Liver (tissue), 3 donors: ENCODE data around the gene DSCAML1.

Source experiments
- ATF3 ChIP-seq: IDR thresholded peaks from 2 replicates; pipeline ENCODE4 v1.6.1; 2016; ENCODE audit warnings: antibody characterized with exemption
- EGR1 ChIP-seq, 2 donors: IDR thresholded peaks; 2 replicates each; pipeline ENCODE4 v1.6.1; 2016 to 2018; ENCODE audit warnings: antibody characterized with exemption in 2 of 2, low read depth in 2 of 2
- FOXA2 ChIP-seq: IDR thresholded peaks from 2 replicates; pipeline ENCODE4 v1.6.1; 2016; ENCODE audit warnings: antibody characterized with exemption
- GABPA ChIP-seq, 2 donors: IDR thresholded peaks in 1 of 2; conservative IDR thresholded peaks in 1 of 2; 2 replicates each; pipeline ENCODE4 v1.6.1; 2016; ENCODE audit warnings: antibody characterized with exemption in 2 of 2, mild to moderate bottlenecking in 1 of 2, moderate library complexity in 1 of 2
- HNF4G ChIP-seq: IDR thresholded peaks from 2 replicates; pipeline ENCODE4 v1.6.1; 2016; ENCODE audit warnings: antibody characterized with exemption
- JUND ChIP-seq, 2 donors: IDR thresholded peaks; 2 replicates each; pipeline ENCODE4 v1.6.1; 2016; ENCODE audit warnings: antibody characterized with exemption in 2 of 2
- RAD21 ChIP-seq, 2 donors: IDR thresholded peaks; 2 replicates each; pipeline ENCODE4 v1.6.1; 2016; ENCODE audit warnings: antibody characterized with exemption in 2 of 2, mild to moderate bottlenecking in 2 of 2
- RXRA ChIP-seq, 2 donors: IDR thresholded peaks; 2 replicates each; pipeline ENCODE4 v1.6.1; 2017 to 2018; ENCODE audit warnings: antibody characterized with exemption in 2 of 2, mild to moderate bottlenecking in 1 of 2
- SP1 ChIP-seq: IDR thresholded peaks from 2 replicates; pipeline ENCODE4 v1.6.1; 2018; ENCODE audit warnings: antibody characterized with exemption, mild to moderate bottlenecking
- TAF1 ChIP-seq: conservative IDR thresholded peaks from 2 replicates; pipeline ENCODE4 v1.6.1; 2016; ENCODE audit warnings: antibody characterized with exemption, mild to moderate bottlenecking
- YY1 ChIP-seq: IDR thresholded peaks from 2 replicates; pipeline ENCODE4 v1.6.1; 2016; ENCODE audit warnings: antibody characterized with exemption, mild to moderate bottlenecking
- TF ChIP-seq, protein P1 (sequence below): fragments of 150-350 bp; IDR thresholded peaks from 2 replicates; pipeline ENCODE4 v1.5.1; 2017; ENCODE audit warnings: improper control_type of control experiment, low read depth, low read length; ENCODE audit not compliant: missing input control
- TF ChIP-seq, protein P2 (sequence below): IDR thresholded peaks from 2 replicates; pipeline ENCODE4 v1.6.1; 2016; ENCODE audit warnings: antibody characterized with exemption, mild to moderate bottlenecking
- TF ChIP-seq, protein P3 (sequence below): IDR thresholded peaks from 2 replicates; pipeline ENCODE4 v1.6.1; 2016; ENCODE audit warnings: antibody characterized with exemption
- donor health status: healthy.
- donor health status: healthy.

DNA sequence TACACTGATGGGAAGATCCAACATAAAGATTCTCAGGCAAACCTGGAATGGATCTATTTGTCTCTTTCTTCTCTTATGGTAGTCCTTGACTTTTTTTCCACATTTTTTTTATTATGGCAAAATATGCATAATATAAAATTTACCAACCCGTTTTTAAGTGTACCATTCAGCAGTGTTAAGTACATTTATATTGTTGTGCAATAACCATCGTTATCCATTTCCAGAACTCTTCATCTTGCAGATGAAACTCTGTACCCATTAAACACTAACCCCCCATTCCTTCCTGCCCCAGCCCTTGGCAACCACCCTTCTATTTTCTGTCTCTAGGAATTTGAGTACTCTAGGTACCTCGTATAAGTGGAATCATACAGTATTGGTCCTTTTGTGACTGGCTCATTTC is 99.7 kb downstream of the DSCAML1 start:
- TF ChIP-seq HNF4G (no peak), SP1 (no peak), TAF1 (no peak), YY1 (no peak), RAD21 (IDR thresholded peaks at IDR 0.05) (no peak), RXRA (IDR thresholded peaks at IDR 0.05) (no peak), EGR1 (IDR thresholded peaks at IDR 0.05; ENCODE audit: low read depth in 2 of 2) (no peak), ATF3 (no peak), JUND (IDR thresholded peaks at IDR 0.05) (no peak), FOXA2 (no peak), GABPA (IDR thresholded peaks at IDR 0.05 in 1 of 2, conservative IDR thresholded peaks at IDR 0.05 in 1 of 2) (no peak)
- TF ChIP-seq, protein P1, sequence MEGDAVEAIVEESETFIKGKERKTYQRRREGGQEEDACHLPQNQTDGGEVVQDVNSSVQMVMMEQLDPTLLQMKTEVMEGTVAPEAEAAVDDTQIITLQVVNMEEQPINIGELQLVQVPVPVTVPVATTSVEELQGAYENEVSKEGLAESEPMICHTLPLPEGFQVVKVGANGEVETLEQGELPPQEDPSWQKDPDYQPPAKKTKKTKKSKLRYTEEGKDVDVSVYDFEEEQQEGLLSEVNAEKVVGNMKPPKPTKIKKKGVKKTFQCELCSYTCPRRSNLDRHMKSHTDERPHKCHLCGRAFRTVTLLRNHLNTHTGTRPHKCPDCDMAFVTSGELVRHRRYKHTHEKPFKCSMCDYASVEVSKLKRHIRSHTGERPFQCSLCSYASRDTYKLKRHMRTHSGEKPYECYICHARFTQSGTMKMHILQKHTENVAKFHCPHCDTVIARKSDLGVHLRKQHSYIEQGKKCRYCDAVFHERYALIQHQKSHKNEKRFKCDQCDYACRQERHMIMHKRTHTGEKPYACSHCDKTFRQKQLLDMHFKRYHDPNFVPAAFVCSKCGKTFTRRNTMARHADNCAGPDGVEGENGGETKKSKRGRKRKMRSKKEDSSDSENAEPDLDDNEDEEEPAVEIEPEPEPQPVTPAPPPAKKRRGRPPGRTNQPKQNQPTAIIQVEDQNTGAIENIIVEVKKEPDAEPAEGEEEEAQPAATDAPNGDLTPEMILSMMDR = no peak
- TF ChIP-seq, protein P2, sequence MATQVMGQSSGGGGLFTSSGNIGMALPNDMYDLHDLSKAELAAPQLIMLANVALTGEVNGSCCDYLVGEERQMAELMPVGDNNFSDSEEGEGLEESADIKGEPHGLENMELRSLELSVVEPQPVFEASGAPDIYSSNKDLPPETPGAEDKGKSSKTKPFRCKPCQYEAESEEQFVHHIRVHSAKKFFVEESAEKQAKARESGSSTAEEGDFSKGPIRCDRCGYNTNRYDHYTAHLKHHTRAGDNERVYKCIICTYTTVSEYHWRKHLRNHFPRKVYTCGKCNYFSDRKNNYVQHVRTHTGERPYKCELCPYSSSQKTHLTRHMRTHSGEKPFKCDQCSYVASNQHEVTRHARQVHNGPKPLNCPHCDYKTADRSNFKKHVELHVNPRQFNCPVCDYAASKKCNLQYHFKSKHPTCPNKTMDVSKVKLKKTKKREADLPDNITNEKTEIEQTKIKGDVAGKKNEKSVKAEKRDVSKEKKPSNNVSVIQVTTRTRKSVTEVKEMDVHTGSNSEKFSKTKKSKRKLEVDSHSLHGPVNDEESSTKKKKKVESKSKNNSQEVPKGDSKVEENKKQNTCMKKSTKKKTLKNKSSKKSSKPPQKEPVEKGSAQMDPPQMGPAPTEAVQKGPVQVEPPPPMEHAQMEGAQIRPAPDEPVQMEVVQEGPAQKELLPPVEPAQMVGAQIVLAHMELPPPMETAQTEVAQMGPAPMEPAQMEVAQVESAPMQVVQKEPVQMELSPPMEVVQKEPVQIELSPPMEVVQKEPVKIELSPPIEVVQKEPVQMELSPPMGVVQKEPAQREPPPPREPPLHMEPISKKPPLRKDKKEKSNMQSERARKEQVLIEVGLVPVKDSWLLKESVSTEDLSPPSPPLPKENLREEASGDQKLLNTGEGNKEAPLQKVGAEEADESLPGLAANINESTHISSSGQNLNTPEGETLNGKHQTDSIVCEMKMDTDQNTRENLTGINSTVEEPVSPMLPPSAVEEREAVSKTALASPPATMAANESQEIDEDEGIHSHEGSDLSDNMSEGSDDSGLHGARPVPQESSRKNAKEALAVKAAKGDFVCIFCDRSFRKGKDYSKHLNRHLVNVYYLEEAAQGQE = no peak
- TF ChIP-seq, protein P3, sequence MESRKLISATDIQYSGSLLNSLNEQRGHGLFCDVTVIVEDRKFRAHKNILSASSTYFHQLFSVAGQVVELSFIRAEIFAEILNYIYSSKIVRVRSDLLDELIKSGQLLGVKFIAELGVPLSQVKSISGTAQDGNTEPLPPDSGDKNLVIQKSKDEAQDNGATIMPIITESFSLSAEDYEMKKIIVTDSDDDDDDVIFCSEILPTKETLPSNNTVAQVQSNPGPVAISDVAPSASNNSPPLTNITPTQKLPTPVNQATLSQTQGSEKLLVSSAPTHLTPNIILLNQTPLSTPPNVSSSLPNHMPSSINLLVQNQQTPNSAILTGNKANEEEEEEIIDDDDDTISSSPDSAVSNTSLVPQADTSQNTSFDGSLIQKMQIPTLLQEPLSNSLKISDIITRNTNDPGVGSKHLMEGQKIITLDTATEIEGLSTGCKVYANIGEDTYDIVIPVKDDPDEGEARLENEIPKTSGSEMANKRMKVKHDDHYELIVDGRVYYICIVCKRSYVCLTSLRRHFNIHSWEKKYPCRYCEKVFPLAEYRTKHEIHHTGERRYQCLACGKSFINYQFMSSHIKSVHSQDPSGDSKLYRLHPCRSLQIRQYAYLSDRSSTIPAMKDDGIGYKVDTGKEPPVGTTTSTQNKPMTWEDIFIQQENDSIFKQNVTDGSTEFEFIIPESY = no peak
